Stimulated activated memory B cell treated with anti-CD40 and anti-IgM and Interleukin-4, amounts not matched to agents 10 μg/mL and 1 μg/mL and 100 μg/mL, for 72 hours (primary cell): ENCODE results near the gene NUAK1.

ENCODE experiments used
- ATAC-seq: fragments of 150-1000 bp; cut with Tn5 transposase; 2 replicates; pipeline ENCODE4 v1.10.0; 2021
- H3K27ac Mint-ChIP-seq: one replicate; pipeline ENCODE4 v1.8.0; 2022; ENCODE audit warnings: mild to moderate bottlenecking, mixed read lengths
- H3K27me3 Mint-ChIP-seq: one replicate; pipeline ENCODE4 v1.8.0; 2022; ENCODE audit warnings: mixed read lengths
- H3K36me3 Mint-ChIP-seq: one replicate; pipeline ENCODE4 v1.8.0; 2022; ENCODE audit warnings: mixed read lengths
- H3K4me1 Mint-ChIP-seq: one replicate; pipeline ENCODE4 v1.8.0; 2022; ENCODE audit warnings: mixed read lengths
- H3K4me3 Mint-ChIP-seq: one replicate; pipeline ENCODE4 v1.8.0; 2022; ENCODE audit warnings: mild to moderate bottlenecking, moderate library complexity, mixed read lengths
- H3K9me3 Mint-ChIP-seq: one replicate; pipeline ENCODE4 v1.8.0; 2022; ENCODE audit warnings: mixed read lengths

Gene NUAK1

GRCh38 chr12:106090591-106091445, 47.9 kb downstream of the NUAK1 start:
- Mint-ChIP-seq H3K36me3 (no peaks in the 10 kb centered on the region), H3K9me3 (no peaks in the 10 kb centered on the region), H3K27me3 (peaks cover 16% of the 10 kb centered on the region), H3K27ac (no peak overlapping the region), H3K4me3 (no peak overlapping the region), H3K4me1 (no peaks in the 10 kb centered on the region)
- no peak for ATAC-seq

GRCh38 chr12:106089935-106090334, 48.8 kb downstream of the NUAK1 start:
- no peak for ATAC-seq
- no peak overlapping the region for H3K4me3 Mint-ChIP-seq
- H3K27ac Mint-ChIP-seq: no peak overlapping the region
- no peaks in the 10 kb centered on the region for H3K9me3 Mint-ChIP-seq
- H3K27me3 Mint-ChIP-seq: peaks cover 16% of the 10 kb centered on the region
- H3K4me1 Mint-ChIP-seq: no peaks in the 10 kb centered on the region
- H3K36me3 Mint-ChIP-seq: no peaks in the 10 kb centered on the region

- Mint-ChIP-seq H3K9me3 (no peaks in the 10 kb centered on the region), H3K27ac (no peak overlapping the region), H3K4me1 (no peaks in the 10 kb centered on the region), H3K4me3 (no peak overlapping the region), H3K36me3 (no peaks in the 10 kb centered on the region), H3K27me3 (peaks cover 17% of the 10 kb centered on the region)
- no peak for ATAC-seq
Measured at GRCh38 chr12:106088811-106089485, 49.8 kb downstream of the NUAK1 start.

GRCh38 chr12:106088246-106088808, 50.4 kb downstream of the NUAK1 start:
- ATAC-seq: no peak
- no peak overlapping the region for H3K27ac Mint-ChIP-seq
- no peaks in the 10 kb centered on the region for H3K4me1 Mint-ChIP-seq
- no peaks in the 10 kb centered on the region for H3K9me3 Mint-ChIP-seq
- no peak overlapping the region for H3K4me3 Mint-ChIP-seq
- H3K27me3 Mint-ChIP-seq: peaks cover 24% of the 10 kb centered on the region
- H3K36me3 Mint-ChIP-seq: no peaks in the 10 kb centered on the region

GRCh38 chr12:106086696-106087095, 52.1 kb downstream of the NUAK1 start:
- no peak overlapping the region for H3K4me3 Mint-ChIP-seq
- ATAC-seq: no peak
- H3K36me3 Mint-ChIP-seq: no peaks in the 10 kb centered on the region
- H3K9me3 Mint-ChIP-seq: no peaks in the 10 kb centered on the region
- H3K4me1 Mint-ChIP-seq: no peaks in the 10 kb centered on the region
- H3K27ac Mint-ChIP-seq: no peak overlapping the region
- peaks cover 35% of the 10 kb centered on the region for H3K27me3 Mint-ChIP-seq

GRCh38 chr12:106085213-106085612, 53.5 kb downstream of the NUAK1 start:
- H3K27ac Mint-ChIP-seq: no peak overlapping the region
- H3K36me3 Mint-ChIP-seq: no peaks in the 10 kb centered on the region
- peaks cover 35% of the 10 kb centered on the region for H3K27me3 Mint-ChIP-seq
- ATAC-seq: no peak
- H3K4me1 Mint-ChIP-seq: no peaks in the 10 kb centered on the region
- H3K9me3 Mint-ChIP-seq: no peaks in the 10 kb centered on the region
- no peak overlapping the region for H3K4me3 Mint-ChIP-seq

- no peaks in the 10 kb centered on the region for H3K4me1 Mint-ChIP-seq
- ATAC-seq: no peak
- H3K27me3 Mint-ChIP-seq: peaks cover 35% of the 10 kb centered on the region
- H3K9me3 Mint-ChIP-seq: no peaks in the 10 kb centered on the region
- H3K27ac Mint-ChIP-seq: no peak overlapping the region
- H3K4me3 Mint-ChIP-seq: no peak overlapping the region
- H3K36me3 Mint-ChIP-seq: no peaks in the 10 kb centered on the region
Measured at GRCh38 chr12:106084759-106085158, 54.0 kb downstream of the NUAK1 start.

GRCh38 chr12:106084014-106084671, 54.6 kb downstream of the NUAK1 start:
- no peak for ATAC-seq
- Mint-ChIP-seq H3K27ac (no peak overlapping the region), H3K27me3 (peaks cover 36% of the 10 kb centered on the region), H3K36me3 (no peaks in the 10 kb centered on the region), H3K4me3 (no peak overlapping the region), H3K4me1 (no peaks in the 10 kb centered on the region), H3K9me3 (no peaks in the 10 kb centered on the region)

GRCh38 chr12:106082216-106083175, 56.3 kb downstream of the NUAK1 start:
- H3K27me3 Mint-ChIP-seq: peaks cover 49% of the 10 kb centered on the region

GRCh38 chr12:106081606-106082005, 57.1 kb downstream of the NUAK1 start:
- Mint-ChIP-seq H3K27me3 (peaks cover 53% of the 10 kb centered on the region), H3K9me3 (no peaks in the 10 kb centered on the region)
- ATAC-seq: no peak

More at GRCh38 chr12:106082216-106083175, 56.3 kb downstream of the NUAK1 start:
- H3K9me3 Mint-ChIP-seq: no peaks in the 10 kb centered on the region
- no peak for ATAC-seq
- no peaks in the 10 kb centered on the region for H3K36me3 Mint-ChIP-seq
- no peak overlapping the region for H3K4me3 Mint-ChIP-seq
- H3K27ac Mint-ChIP-seq: no peak overlapping the region
- H3K4me1 Mint-ChIP-seq: no peaks in the 10 kb centered on the region

GRCh38 chr12:106080791-106081170, 58.0 kb downstream of the NUAK1 start:
- H3K4me3 Mint-ChIP-seq: no peak overlapping the region
- H3K9me3 Mint-ChIP-seq: no peaks in the 10 kb centered on the region
- peaks cover 53% of the 10 kb centered on the region for H3K27me3 Mint-ChIP-seq
- no peaks in the 10 kb centered on the region for H3K4me1 Mint-ChIP-seq
- no peaks in the 10 kb centered on the region for H3K36me3 Mint-ChIP-seq
- no peak for ATAC-seq
- no peak overlapping the region for H3K27ac Mint-ChIP-seq

More at GRCh38 chr12:106081606-106082005, 57.1 kb downstream of the NUAK1 start:
- H3K36me3 Mint-ChIP-seq: no peaks in the 10 kb centered on the region
- H3K4me1 Mint-ChIP-seq: no peaks in the 10 kb centered on the region
- no peak overlapping the region for H3K4me3 Mint-ChIP-seq
- no peak overlapping the region for H3K27ac Mint-ChIP-seq

GRCh38 chr12:106080041-106080790, 58.5 kb downstream of the NUAK1 start:
- Mint-ChIP-seq H3K27ac (no peak overlapping the region), H3K27me3 (peaks cover 53% of the 10 kb centered on the region), H3K4me3 (no peak overlapping the region), H3K9me3 (no peaks in the 10 kb centered on the region), H3K36me3 (no peaks in the 10 kb centered on the region), H3K4me1 (no peaks in the 10 kb centered on the region)
- ATAC-seq: no peak

- no peaks in the 10 kb centered on the region for H3K36me3 Mint-ChIP-seq
- ATAC-seq: no peak
- H3K4me1 Mint-ChIP-seq: no peaks in the 10 kb centered on the region
- H3K4me3 Mint-ChIP-seq: no peak overlapping the region
- H3K27ac Mint-ChIP-seq: no peak overlapping the region
- no peaks in the 10 kb centered on the region for H3K9me3 Mint-ChIP-seq
- H3K27me3 Mint-ChIP-seq: peaks cover 53% of the 10 kb centered on the region
Measured at GRCh38 chr12:106079148-106079738, 59.5 kb downstream of the NUAK1 start.
